HG03060 (cell line): ENCODE results near the gene RNF2.
"Not testable (repeated sequence)": the region's sequence is repeated elsewhere in the genome, so short reads cannot be mapped to it uniquely, and the experiment has no call there.

ENCODE experiments used
- ATAC-seq: cut with Tn5 transposase; IDR thresholded peaks from one replicate; pipeline ENCODE4 v1.9.1; 2021; ENCODE audit warnings: low read depth, moderate number of reproducible peaks; ENCODE audit not compliant: unreplicated experiment

The RNF2 gene

DNA sequence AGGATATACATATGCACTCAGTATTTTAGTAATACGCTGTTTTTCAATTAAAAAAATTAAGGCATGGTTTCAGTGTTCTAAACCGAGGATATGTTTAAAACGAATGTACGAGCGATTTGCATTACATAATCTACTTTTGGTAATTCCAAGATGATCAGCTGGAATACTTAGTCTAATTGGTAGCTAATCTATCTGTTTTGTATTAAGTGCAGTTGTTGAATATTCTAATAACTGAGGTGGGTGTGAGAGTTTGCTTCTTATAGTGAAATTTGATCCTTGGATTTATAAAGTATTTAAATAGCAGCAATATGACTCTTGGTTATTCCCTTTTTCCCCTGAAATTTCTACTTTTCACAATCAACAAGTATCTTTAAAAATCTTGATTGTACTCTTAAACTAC is 1.3 kb downstream of the RNF2 start:
- ATAC-seq = no peak

DNA sequence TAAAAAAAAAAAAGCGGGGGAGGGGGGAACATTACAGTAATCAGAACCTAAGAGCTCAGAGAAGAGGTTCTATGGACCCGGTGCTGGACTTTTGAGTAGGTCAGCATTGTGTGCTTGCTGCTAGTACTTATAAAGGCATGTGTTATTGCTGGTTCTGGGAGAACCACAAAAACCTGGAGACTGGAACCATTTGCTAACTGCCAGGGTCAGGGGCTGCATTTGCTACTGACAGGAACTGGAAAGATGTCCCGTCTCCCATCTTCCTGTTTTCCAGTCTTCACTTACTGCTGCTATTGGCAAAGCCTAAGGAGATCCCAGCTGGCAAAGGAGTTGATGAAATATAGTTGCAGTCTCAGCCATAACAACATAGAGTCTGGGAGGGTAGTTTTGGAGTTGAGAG is 4.3 kb downstream of the RNF2 start:
- ATAC-seq = no peak

DNA sequence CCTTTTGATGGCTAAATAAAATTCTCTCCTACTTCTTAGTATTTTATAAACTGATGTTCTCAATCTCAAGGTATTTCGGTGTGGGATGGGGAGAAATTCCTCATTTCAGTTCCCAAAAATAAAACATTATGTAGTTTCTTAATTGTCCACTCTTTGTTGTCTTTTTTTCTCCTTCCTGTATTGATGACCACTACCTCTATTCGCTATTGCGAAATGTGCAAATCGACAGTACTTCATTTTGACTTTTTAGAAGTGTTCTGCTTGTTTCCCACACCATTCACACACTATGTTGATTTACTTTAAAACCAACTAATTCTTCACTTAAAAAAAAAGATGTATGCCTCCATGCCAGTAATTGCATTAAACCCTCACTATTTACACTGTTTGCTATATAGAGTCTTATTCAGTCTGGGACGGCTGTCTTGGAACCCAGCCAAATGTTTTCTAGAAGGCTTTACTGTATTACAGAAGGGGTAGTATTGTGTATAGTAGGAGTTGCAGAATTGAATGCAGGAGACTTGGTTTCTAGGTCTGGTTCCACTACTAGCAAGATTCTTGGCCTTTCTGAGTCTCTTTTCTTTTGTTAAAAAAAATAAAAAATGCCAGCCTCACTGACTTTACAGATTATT is 5.6 kb downstream of the RNF2 start:
- no peak for ATAC-seq

- ATAC-seq = no peak
These were observed 7.8 kb downstream of the RNF2 start for GRCh38 chr1:185053204-185053603.

GRCh38 chr1:185054365-185055060 is 9.2 kb downstream of the RNF2 start:
- ATAC-seq = no peak

- no peak for ATAC-seq
These were observed 12.8 kb downstream of the RNF2 start for GRCh38 chr1:185058110-185058509.

GRCh38 chr1:185058876-185059275 is 13.5 kb downstream of the RNF2 start:
- ATAC-seq = no peak

DNA sequence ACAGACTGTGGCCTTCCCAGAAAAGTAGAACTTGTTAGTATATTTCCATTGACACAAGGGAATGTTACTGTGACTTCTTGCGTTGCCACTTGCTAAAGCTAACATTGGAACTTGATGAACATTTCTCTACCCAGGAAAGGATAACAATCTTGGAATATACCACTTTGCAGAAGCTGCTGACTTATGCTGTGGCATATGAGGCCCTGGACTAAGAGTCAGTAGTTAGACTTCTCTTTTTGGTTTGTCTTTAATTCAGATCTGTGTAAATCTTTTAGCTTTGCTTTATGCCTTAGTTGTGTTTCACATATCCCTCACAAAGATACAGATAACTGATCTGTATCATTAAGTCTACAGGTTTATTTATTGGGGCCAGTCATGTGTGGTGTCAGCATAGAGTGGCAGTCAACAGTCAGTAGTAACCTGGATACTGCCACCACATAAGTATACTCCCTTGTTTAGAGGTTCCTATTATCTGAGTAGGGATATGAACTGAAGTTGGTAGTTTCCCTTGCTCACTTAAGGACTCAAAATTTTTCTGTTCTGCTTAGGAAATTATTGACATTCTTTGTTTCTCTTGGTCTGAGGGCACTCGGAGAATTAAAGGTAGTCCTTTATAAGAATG is 14.7 kb downstream of the RNF2 start:
- ATAC-seq = no peak

GRCh38 chr1:185062710-185063370 is 17.5 kb downstream of the RNF2 start:
- no peak for ATAC-seq

- ATAC-seq = no peak
These were observed 18.4 kb downstream of the RNF2 start for GRCh38 chr1:185063719-185064118.

- not testable (repeated sequence) for ATAC-seq
These were observed 19.6 kb downstream of the RNF2 start for GRCh38 chr1:185065006-185065405.

- no peak for ATAC-seq
These were observed 20.8 kb downstream of the RNF2 start for GRCh38 chr1:185066181-185066580.

DNA sequence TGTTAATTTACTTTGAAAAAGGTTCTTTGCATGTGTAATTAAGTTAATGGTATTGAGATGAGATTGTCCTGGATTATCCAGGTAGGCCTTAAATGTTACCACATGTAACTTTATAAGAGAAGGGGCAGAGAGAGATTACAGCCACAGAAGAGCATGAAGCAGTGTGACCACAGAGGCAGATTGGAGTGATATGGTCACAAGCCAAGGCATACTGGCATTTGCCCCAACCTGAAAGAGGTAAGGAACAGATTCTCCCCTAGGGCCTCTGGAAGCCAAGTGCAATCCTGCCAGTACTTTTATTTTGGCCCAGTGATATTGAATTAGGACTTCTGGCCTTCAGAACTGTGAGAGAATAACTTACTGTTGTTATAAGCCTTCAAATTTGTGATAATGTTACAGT is 23.0 kb downstream of the RNF2 start:
- no peak for ATAC-seq

GRCh38 chr1:185069202-185069772 is 23.9 kb downstream of the RNF2 start:
- ATAC-seq = no peak

GRCh38 chr1:185070051-185070450 is 24.7 kb downstream of the RNF2 start:
- ATAC-seq = no peak

GRCh38 chr1:185073725-185074124 is 28.4 kb downstream of the RNF2 start:
- no peak for ATAC-seq

DNA sequence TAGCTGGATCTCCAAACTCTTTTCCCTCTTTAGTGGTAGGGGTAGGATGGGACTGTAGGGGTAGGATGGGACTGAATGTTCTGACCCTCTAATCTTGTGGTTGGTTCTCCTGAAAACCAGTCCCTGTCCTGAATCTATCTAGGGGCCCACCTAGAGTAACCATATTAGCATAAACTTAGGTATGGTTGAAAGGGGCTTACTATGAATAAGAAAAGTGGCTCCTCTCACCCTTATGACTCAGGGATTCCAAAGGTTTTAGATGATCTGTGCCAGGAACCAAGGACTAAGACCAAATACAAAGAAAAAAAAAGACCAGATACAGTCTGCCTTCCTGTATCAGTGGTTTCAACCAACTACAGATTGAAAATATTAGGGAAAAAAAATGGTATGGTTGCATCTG is 28.9 kb downstream of the RNF2 start:
- no peak for ATAC-seq

DNA sequence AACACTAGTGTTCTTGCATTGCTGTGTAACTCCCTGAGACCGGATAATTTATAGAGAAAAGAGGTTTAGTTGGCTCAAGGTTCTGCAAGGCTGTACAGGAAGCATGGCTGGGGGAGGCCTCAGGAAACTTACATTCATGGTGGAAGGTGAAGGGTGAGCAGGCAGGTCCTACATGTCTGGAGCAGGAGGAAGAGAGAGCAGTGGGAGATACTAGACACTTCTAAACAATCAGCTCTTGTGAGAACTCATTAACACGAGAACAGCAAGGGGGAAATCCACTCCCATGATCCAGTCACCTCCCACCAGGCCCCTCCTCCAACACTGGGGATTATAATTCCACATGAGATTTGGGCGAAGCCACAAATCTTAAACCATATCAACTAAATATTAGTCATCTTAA is 30.1 kb downstream of the RNF2 start:
- ATAC-seq = no peak

- no peak for ATAC-seq
These were observed 32.0 kb downstream of the RNF2 start for GRCh38 chr1:185077374-185077773.

DNA sequence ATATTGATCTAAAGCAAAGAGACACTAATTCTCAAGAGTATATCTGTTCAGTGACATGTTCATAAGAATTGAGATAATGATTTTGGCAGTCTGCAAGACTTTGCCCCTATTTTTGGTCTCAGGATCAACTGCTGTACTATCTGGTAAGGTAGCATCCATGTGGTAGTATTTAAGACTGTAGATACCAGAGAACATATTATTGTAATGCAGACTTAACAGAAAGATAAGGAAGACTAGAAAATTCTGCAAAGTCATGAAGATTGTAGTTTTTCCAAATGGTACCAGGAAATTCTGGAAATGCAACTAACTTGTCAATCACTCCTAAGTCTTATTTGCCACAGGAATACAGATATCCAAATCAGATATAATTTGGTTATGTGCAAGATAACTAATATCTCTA is 35.1 kb downstream of the RNF2 start:
- no peak for ATAC-seq

GRCh38 chr1:185083818-185084217 is 38.5 kb downstream of the RNF2 start:
- no peak for ATAC-seq
